PC-9 (cell line): ENCODE results near the gene SYTL1.

Experiments
- CTCF ChIP-seq: fragments of 200-600 bp; sonication (generic); conservative IDR thresholded peaks from 2 replicates; pipeline ENCODE4 v1.6.1; 2017; ENCODE audit warnings: mixed run types, antibody characterized with exemption, mild to moderate bottlenecking, moderate library complexity
- EZH2 ChIP-seq: fragments of 200-600 bp; sonication (generic); IDR thresholded peaks from 2 replicates; pipeline ENCODE4 v1.8.0; 2017; ENCODE audit warnings: antibody characterized with exemption, low read depth

GRCh38 chr1:27398405-27399149 lies 56.8 kb downstream of the SYTL1 start:
- no peak for TF ChIP-seq CTCF
- no peak for TF ChIP-seq EZH2
